HG03378 (cell line): ENCODE results near the gene HBD.

ENCODE experiments used
- ATAC-seq: cut with Tn5 transposase; IDR thresholded peaks from one replicate; pipeline ENCODE4 v1.9.1; 2021; ENCODE audit warnings: mild to moderate bottlenecking, moderate library complexity; ENCODE audit not compliant: unreplicated experiment

HBD gene

GRCh38 chr11:5196731-5197130, 37.6 kb downstream of the HBD start:
- no peak for ATAC-seq

DNA sequence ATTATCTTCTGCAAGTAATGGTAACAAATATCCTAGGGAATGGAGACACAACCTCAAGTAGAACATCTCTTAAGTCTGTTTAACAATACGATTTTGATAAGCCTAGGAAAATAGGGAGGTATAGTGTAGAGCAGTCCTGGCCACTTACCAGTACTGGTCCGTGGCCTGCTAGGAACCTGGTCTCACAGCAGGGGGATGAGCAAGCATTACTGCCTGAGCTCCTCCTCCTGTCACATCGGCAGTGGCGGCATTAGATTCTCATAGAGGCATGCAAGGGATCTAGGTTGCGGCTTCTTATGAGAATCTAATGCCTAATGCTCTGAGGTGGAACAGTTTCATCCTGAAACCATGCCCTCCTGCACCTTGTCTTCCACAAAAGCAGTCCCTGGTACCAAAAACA, 38.2 kb downstream of the HBD start:
- ATAC-seq, result no peak

- ATAC-seq, result no peak
Observed at GRCh38 chr11:5192738-5193137, 41.5 kb downstream of the HBD start.

DNA sequence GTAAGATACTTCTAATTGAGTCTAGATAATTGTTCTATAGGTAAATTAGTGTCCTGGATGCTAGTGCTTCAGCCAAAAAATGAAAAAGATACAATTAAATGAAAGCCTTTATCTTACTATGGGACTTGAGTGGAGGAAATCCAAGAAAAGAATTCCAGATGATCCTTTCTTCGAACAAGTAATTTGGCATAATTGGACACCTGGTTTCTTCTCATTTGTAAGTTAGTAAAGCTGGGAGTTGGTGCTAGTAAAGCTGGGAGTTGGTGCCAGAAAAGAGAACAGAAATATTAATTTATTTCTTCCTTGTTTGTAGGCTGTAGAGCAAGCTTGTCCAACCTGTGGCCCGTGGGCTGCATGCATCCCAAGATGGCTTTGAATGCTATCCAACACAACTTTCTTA, 46.1 kb downstream of the HBD start:
- no peak for ATAC-seq
